Hematopoietic multipotent progenitor cell treated with erythropoietin and hydrocortisone succinate and interleukin-3 and kit ligand, for 17 days (in vitro differentiated cells): Measurements from ENCODE around the gene CXXC5.

Source experiments
- DNase-seq: peaks from one replicate; pipeline ENCODE4 v3.0.0-alpha.2; 2015; ENCODE audit warnings: low spot score

The CXXC5 gene

GRCh38 chr5:139651853-139652787, 4.0 kb downstream of the CXXC5 start:
- DNase-seq: peak; percentile 60

GRCh38 chr5:139652788-139653241, 4.7 kb downstream of the CXXC5 start:
- no peak for DNase-seq

GRCh38 chr5:139653616-139654015, 5.5 kb downstream of the CXXC5 start:
- no peak for DNase-seq

GRCh38 chr5:139654464-139654863, 6.3 kb downstream of the CXXC5 start:
- no peak for DNase-seq

GRCh38 chr5:139654871-139655491, 6.8 kb downstream of the CXXC5 start:
- DNase-seq: no peak

GRCh38 chr5:139655727-139656271, 7.7 kb downstream of the CXXC5 start:
- DNase-seq: no peak

GRCh38 chr5:139657363-139658321, 9.5 kb downstream of the CXXC5 start:
- no peak for DNase-seq

- DNase-seq: no peak
These were observed 10.4 kb downstream of the CXXC5 start for GRCh38 chr5:139658501-139658927.

- DNase-seq: no peak
These were observed 10.9 kb downstream of the CXXC5 start for GRCh38 chr5:139658928-139659667.

- DNase-seq: no peak
These were observed 11.5 kb downstream of the CXXC5 start for GRCh38 chr5:139659695-139660101.

- DNase-seq: no peak
These were observed 12.2 kb downstream of the CXXC5 start for GRCh38 chr5:139660105-139660922.

- DNase-seq: peak; percentile 73
These were observed 13.0 kb downstream of the CXXC5 start for GRCh38 chr5:139660923-139661814.

GRCh38 chr5:139662617-139663016, 14.5 kb downstream of the CXXC5 start:
- DNase-seq: no peak

- DNase-seq: no peak
These were observed 15.3 kb downstream of the CXXC5 start for GRCh38 chr5:139663207-139664085.

- DNase-seq: no peak
These were observed 16.0 kb downstream of the CXXC5 start for GRCh38 chr5:139664086-139664693.

- DNase-seq: no peak
These were observed 16.7 kb downstream of the CXXC5 start for GRCh38 chr5:139664727-139665351.

- DNase-seq: no peak
These were observed 17.5 kb downstream of the CXXC5 start for GRCh38 chr5:139665626-139666025.
